Lower leg skin (tissue), 4 donors: ENCODE data around the gene TBX2. TPM values are rescaled to one million over a fixed set of nuclear protein-coding genes. Genes with fewer than 3 reads are reported as not detected.
"Not testable (repeated sequence)": the region's sequence is repeated elsewhere in the genome, so short reads cannot be mapped to it uniquely, and the experiment has no call there.

ENCODE experiments used
- DNase-seq, 2 donors: peaks; one replicate each; pipeline ENCODE4 v3.0.0-alpha.2; 2019; ENCODE audit warnings: low spot score in 2 of 2
- H3K4me3 ChIP-seq: fragments of 200-600 bp; sonication (generic); 2 replicates; pipeline ENCODE4 v1.5.1; 2017; ENCODE audit warnings: mild to moderate bottlenecking, low read depth; ENCODE audit not compliant: poor library complexity, severe bottlenecking
- CTCF ChIP-seq, 3 donors: fragments of 450-650 bp; IDR thresholded peaks; one replicate each; pipeline ENCODE4 v1.5.1; 2016; ENCODE audit warnings: antibody characterized with exemption in 3 of 3, mild to moderate bottlenecking in 3 of 3, moderate library complexity in 2 of 3
- POLR2A ChIP-seq, 2 donors: fragments of 450-650 bp; IDR thresholded peaks; one replicate each; pipeline ENCODE4 v1.6.1; 2016 to 2017; ENCODE audit warnings: antibody characterized with exemption in 2 of 2, mild to moderate bottlenecking in 1 of 2, moderate library complexity in 1 of 2
- WGBS, 2 donors: methylation state at CpG; one replicate each; pipeline ENCODE4 v1.1.5; 2018; 5-methylcytosine and 5-hydroxymethylcytosine counted together
- intact Hi-C: fragments of 100-400 bp; cut with DNase I; formaldehyde crosslinking; loops from one replicate; pipeline ENCODE4 v1.15.0; 2023; ENCODE audit warnings: low total_unique reads
- total RNA-seq, 4 donors: library from RNA; depleted of rRNA; stranded (reverse); fragments of >200 nt; gene quantifications; one replicate each; pipeline ENCODE4 v1.1.0, GENCODE V29; 2016

The TBX2 gene
- total RNA-seq, 4 donors from 2014 or later: 0.25 to 9.1 (median 5.7) TPM

- no peak for DNase-seq
- WGBS, 2 donors: 94% methylated on average over 10 of the region's 10 CpGs
- no peak overlapping the region for H3K4me3 ChIP-seq
- intact Hi-C loops: no loop called here
- TF ChIP-seq POLR2A (IDR thresholded peaks at IDR 0.05) (no peak), CTCF (IDR thresholded peaks at IDR 0.05) (no peak)
These were observed 44.5 kb upstream of the TBX2 start for GRCh38 chr17:61354895-61355874.

- WGBS, 2 donors: 87 to 92% methylated on average over 3 of the region's 3 CpGs
- DNase-seq, intact Hi-C loops: not testable (repeated sequence)
These were observed 42.6 kb upstream of the TBX2 start for GRCh38 chr17:61357061-61357460.

GRCh38 chr17:61359513-61359912 is 40.1 kb upstream of the TBX2 start:
- WGBS, 2 donors: 92 to 98% methylated on average over 9 of the region's 9 CpGs
- H3K4me3 ChIP-seq, DNase-seq, intact Hi-C loops: not testable (repeated sequence)

More at GRCh38 chr17:61357061-61357460, 42.6 kb upstream of the TBX2 start:
- not testable (repeated sequence) for H3K4me3 ChIP-seq

GRCh38 chr17:61360318-61360943 is 39.2 kb upstream of the TBX2 start:
- WGBS, 2 donors: 84 to 94% methylated on average over 3 of the region's 3 CpGs
- intact Hi-C loops: no loop called here

GRCh38 chr17:61361084-61361483 is 38.6 kb upstream of the TBX2 start:
- no peak for DNase-seq
- no peak for TF ChIP-seq POLR2A (IDR thresholded peaks at IDR 0.05)
- TF ChIP-seq CTCF (IDR thresholded peaks at IDR 0.05): no peak
- 60 to 63% methylated on average over 2 of the region's 2 CpGs for WGBS, 2 donors
- H3K4me3 ChIP-seq: no peak overlapping the region
- intact Hi-C loops: no loop called here

More at GRCh38 chr17:61360318-61360943, 39.2 kb upstream of the TBX2 start:
- no peak overlapping the region for H3K4me3 ChIP-seq
- no peak for DNase-seq
- TF ChIP-seq POLR2A (IDR thresholded peaks at IDR 0.05) (no peak), CTCF (IDR thresholded peaks at IDR 0.05) (no peak)

GRCh38 chr17:61362396-61362795 is 37.2 kb upstream of the TBX2 start:
- DNase-seq: no peak
- intact Hi-C loops: no loop called here
- TF ChIP-seq POLR2A (IDR thresholded peaks at IDR 0.05): no peak
- TF ChIP-seq CTCF (IDR thresholded peaks at IDR 0.05): no peak
- no peak overlapping the region for H3K4me3 ChIP-seq
- 58 to 70% methylated on average over 5 of the region's 5 CpGs for WGBS, 2 donors
